ENCODE data around the gene DGKB. TPM values are rescaled to one million over a fixed set of nuclear protein-coding genes. Genes with fewer than 3 reads are reported as not detected.

Gene DGKB
- polyA plus RNA-seq, 2 of the 4 experiments (the other 2 are of a cell fraction), result 0.01 TPM; not detected in 1

DNA sequence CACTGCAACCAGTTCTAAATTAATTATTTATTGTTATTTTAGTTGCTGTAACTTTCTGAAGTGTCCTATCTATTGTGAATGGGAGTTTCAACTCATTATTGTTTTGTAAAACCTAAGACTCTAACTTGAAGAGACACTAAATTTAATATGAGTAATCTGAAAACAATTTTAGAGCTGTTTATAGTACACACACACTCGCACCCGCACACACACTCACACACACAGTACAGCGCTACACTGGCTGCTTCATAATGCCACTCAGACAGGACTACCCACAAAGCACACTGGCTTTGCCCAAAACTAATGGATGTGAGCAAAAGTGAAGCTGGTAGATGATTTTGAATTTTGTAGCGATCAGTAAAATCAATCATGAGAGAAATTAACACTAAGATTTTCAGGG, 674.2 kb downstream of the DGKB start:
- H3K4me2 ChIP-seq, result no peak overlapping the region
- ChIA-PET CTCF (no interaction called here), POLR2A (no interaction called here)
- H3K27ac ChIP-seq, result no peak overlapping the region
- WGBS (ENCODE audit: missing lambda C conversion rate), result 78% methylated on average over 4 of the region's 4 CpGs
- FAIRE-seq, result no peak
- H3K4me3 ChIP-seq, result no peak overlapping the region
- no peaks in the 10 kb centered on the region for H3K4me1 ChIP-seq
- TF ChIP-seq GATA3 (IDR thresholded peaks at IDR 0.05; ENCODE audit: borderline replicate concordance) (no peak), SREBF2 (IDR thresholded peaks at IDR 0.05) (no peak), EHMT2 (IDR thresholded peaks at IDR 0.05; ENCODE audit: low read depth) (no peak), RAD21 (conservative IDR thresholded peaks at IDR 0.05 in 1 of 2, IDR thresholded peaks at IDR 0.05 in 1 of 2) (no peak), TFCP2L1 (CRISPR knock-in tag; IDR thresholded peaks at IDR 0.05) (no peak), TP53 (CRISPR knock-in tag; IDR thresholded peaks at IDR 0.05) (no peak), CHD2 (IDR thresholded peaks at IDR 0.05; ENCODE audit: low read length, partially characterized antibody) (no peak), ESRRA (IDR thresholded peaks at IDR 0.05; ENCODE audit: borderline replicate concordance, low read length) (no peak), ZFP36 (IDR thresholded peaks at IDR 0.05; ENCODE audit: borderline replicate concordance, partially characterized antibody) (no peak), CEBPB (IDR thresholded peaks at IDR 0.05) (no peak), MAFK (IDR thresholded peaks at IDR 0.05; ENCODE audit: partially characterized antibody) (no peak), BHLHE40 (IDR thresholded peaks at IDR 0.05; ENCODE audit: low read depth, low read length) (no peak), EP300 (IDR thresholded peaks at IDR 0.05) (no peak)
- TF ChIP-seq, protein P1, sequence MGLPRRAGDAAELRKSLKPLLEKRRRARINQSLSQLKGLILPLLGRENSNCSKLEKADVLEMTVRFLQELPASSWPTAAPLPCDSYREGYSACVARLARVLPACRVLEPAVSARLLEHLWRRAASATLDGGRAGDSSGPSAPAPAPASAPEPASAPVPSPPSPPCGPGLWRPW (IDR thresholded peaks at IDR 0.05), result no peak
- TF ChIP-seq, protein P2, sequence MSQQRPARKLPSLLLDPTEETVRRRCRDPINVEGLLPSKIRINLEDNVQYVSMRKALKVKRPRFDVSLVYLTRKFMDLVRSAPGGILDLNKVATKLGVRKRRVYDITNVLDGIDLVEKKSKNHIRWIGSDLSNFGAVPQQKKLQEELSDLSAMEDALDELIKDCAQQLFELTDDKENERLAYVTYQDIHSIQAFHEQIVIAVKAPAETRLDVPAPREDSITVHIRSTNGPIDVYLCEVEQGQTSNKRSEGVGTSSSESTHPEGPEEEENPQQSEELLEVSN (IDR thresholded peaks at IDR 0.05; ENCODE audit: borderline replicate concordance, low read depth), result no peak
- TF ChIP-seq, protein P3, sequence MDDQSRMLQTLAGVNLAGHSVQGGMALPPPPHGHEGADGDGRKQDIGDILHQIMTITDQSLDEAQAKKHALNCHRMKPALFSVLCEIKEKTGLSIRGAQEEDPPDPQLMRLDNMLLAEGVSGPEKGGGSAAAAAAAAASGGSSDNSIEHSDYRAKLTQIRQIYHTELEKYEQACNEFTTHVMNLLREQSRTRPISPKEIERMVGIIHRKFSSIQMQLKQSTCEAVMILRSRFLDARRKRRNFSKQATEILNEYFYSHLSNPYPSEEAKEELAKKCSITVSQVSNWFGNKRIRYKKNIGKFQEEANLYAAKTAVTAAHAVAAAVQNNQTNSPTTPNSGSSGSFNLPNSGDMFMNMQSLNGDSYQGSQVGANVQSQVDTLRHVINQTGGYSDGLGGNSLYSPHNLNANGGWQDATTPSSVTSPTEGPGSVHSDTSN (IDR thresholded peaks at IDR 0.05), result no peak
- TF ChIP-seq, protein P4, sequence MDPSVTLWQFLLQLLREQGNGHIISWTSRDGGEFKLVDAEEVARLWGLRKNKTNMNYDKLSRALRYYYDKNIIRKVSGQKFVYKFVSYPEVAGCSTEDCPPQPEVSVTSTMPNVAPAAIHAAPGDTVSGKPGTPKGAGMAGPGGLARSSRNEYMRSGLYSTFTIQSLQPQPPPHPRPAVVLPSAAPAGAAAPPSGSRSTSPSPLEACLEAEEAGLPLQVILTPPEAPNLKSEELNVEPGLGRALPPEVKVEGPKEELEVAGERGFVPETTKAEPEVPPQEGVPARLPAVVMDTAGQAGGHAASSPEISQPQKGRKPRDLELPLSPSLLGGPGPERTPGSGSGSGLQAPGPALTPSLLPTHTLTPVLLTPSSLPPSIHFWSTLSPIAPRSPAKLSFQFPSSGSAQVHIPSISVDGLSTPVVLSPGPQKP (IDR thresholded peaks at IDR 0.05; ENCODE audit: low read depth, low read length), result no peak
- no peaks in the 10 kb centered on the region; the same call in 2 of the 3 replicates for H3K9me3 ChIP-seq
- ATAC-seq, result no peak
- DNase-seq (ENCODE audit: low read depth in 1 of 2, low spot score in 1 of 2), result no peak

DNA sequence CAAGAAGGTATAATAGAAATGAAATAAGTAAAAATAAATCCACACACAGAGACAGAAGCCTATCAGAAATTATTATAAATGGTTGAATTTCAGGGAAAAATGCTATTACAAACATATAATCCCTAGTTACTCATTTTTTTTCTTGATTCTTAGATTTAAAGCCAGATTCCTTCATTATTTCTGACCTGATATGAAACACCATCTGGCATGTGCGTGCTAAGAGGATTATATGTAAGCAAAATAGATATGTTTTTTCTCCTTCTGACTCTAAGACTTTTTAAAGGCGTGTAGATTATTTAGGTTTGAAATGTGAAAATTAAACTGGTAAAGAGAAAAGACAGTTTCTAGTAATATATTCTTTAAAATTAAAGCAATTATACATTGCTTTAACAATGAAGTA, 676.4 kb downstream of the DGKB start:
- Histone ChIP-seq H3K4me2 (no peak overlapping the region), H3K4me3 (no peak overlapping the region), H3K4me1 (no peaks in the 10 kb centered on the region), H3K9me3 (no peaks in the 10 kb centered on the region), H3K27ac (no peak overlapping the region)
- 24% methylated on average over 2 of the region's 2 CpGs for WGBS (ENCODE audit: missing lambda C conversion rate)
- ChIA-PET CTCF (no interaction called here), POLR2A (no interaction called here)
- TF ChIP-seq HOXA7 (CRISPR knock-in tag; IDR thresholded peaks at IDR 0.05), result no peak
- TF ChIP-seq ESRRA (IDR thresholded peaks at IDR 0.05; ENCODE audit: borderline replicate concordance, low read length), result no peak
- TF ChIP-seq, protein P4 (IDR thresholded peaks at IDR 0.05; ENCODE audit: low read depth, low read length), result no peak
- no peak for TF ChIP-seq EHMT2 (IDR thresholded peaks at IDR 0.05; ENCODE audit: low read depth)
- no peak for TF ChIP-seq POLR2A (IDR thresholded peaks at IDR 0.05; ENCODE audit: low read length)
- no peak for TF ChIP-seq ZFP36 (IDR thresholded peaks at IDR 0.05; ENCODE audit: borderline replicate concordance, partially characterized antibody)
- no peak for TF ChIP-seq ZSCAN20 (CRISPR knock-in tag; IDR thresholded peaks at IDR 0.05)
- no peak for TF ChIP-seq HOXB13 (CRISPR knock-in tag; IDR thresholded peaks at IDR 0.05; ENCODE audit: low read depth)
- ATAC-seq (no peak), FAIRE-seq (no peak), DNase-seq (ENCODE audit: low read depth in 1 of 2, low spot score in 1 of 2) (no peak)

DNA sequence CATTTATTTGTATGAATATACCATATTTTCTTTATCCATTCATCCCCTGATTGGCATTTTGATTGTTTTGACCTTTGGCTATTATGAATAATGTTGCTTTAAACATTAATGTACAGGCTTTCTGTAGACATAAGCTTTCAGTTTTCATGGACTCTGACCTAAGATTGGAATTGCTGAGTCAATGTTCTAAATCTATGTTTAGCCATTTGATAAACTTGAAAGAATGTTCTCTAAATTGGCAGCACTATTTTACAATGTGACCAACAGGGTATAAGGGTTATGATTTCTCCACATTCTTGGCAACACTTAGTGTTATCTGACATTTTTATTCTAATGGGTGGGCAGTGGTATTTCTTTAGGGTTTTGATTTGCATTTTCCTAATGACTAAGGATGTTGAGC, 683.4 kb downstream of the DGKB start:
- Histone ChIP-seq H3K4me3 (no peak overlapping the region), H3K4me2 (no peak overlapping the region), H3K27ac (no peak overlapping the region), H3K4me1 (no peaks in the 10 kb centered on the region), H3K9me3 (no peaks in the 10 kb centered on the region)
- ChIA-PET POLR2A (no interaction called here), CTCF (no interaction called here)
- no peak for DNase-seq (ENCODE audit: low read depth in 1 of 2, low spot score in 1 of 2)
- no peak for ATAC-seq
- no peak for FAIRE-seq
- TF ChIP-seq CHD2 (IDR thresholded peaks at IDR 0.05; ENCODE audit: low read length, partially characterized antibody), result no peak
- no peak for TF ChIP-seq HDAC2 (IDR thresholded peaks at IDR 0.05)
- TF ChIP-seq, protein P5, sequence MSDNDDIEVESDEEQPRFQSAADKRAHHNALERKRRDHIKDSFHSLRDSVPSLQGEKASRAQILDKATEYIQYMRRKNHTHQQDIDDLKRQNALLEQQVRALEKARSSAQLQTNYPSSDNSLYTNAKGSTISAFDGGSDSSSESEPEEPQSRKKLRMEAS (IDR thresholded peaks at IDR 0.05), result no peak
- TF ChIP-seq KDM1A (IDR thresholded peaks at IDR 0.05; ENCODE audit: low read depth), result no peak
- TF ChIP-seq BHLHE40 (IDR thresholded peaks at IDR 0.05; ENCODE audit: low read depth, low read length), result no peak
- TF ChIP-seq, protein P6, sequence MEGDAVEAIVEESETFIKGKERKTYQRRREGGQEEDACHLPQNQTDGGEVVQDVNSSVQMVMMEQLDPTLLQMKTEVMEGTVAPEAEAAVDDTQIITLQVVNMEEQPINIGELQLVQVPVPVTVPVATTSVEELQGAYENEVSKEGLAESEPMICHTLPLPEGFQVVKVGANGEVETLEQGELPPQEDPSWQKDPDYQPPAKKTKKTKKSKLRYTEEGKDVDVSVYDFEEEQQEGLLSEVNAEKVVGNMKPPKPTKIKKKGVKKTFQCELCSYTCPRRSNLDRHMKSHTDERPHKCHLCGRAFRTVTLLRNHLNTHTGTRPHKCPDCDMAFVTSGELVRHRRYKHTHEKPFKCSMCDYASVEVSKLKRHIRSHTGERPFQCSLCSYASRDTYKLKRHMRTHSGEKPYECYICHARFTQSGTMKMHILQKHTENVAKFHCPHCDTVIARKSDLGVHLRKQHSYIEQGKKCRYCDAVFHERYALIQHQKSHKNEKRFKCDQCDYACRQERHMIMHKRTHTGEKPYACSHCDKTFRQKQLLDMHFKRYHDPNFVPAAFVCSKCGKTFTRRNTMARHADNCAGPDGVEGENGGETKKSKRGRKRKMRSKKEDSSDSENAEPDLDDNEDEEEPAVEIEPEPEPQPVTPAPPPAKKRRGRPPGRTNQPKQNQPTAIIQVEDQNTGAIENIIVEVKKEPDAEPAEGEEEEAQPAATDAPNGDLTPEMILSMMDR (IDR thresholded peaks at IDR 0.05), result no peak
- no peak for TF ChIP-seq RAD21 (conservative IDR thresholded peaks at IDR 0.05 in 1 of 2, IDR thresholded peaks at IDR 0.05 in 1 of 2)
- TF ChIP-seq JUNB (IDR thresholded peaks at IDR 0.05), result no peak
- no peak for TF ChIP-seq RCOR1 (IDR thresholded peaks at IDR 0.05; ENCODE audit: low read depth, low read length)
- no peak for TF ChIP-seq ESRRA (IDR thresholded peaks at IDR 0.05; ENCODE audit: borderline replicate concordance, low read length)
- no peak for TF ChIP-seq POLR2AphosphoS2 (conservative IDR thresholded peaks at IDR 0.05; ENCODE audit: low read length)
- TF ChIP-seq RFX5 (IDR thresholded peaks at IDR 0.05), result no peak
- no peak for TF ChIP-seq RARB (CRISPR knock-in tag; IDR thresholded peaks at IDR 0.05)
- TF ChIP-seq HEYL (CRISPR knock-in tag; IDR thresholded peaks at IDR 0.05), result no peak

All from A549 (cell line).